NCI-H1436 treated with DMSO at 0.1 percent for 48 hours (cell line): ENCODE results near the gene CALN1.
"Not testable (repeated sequence)": the region's sequence is repeated elsewhere in the genome, so short reads cannot be mapped to it uniquely, and the experiment has no call there.

Source experiments
- DNase-seq: peaks from one replicate; lab custom pipeline; 2025; lab: John Stamatoyannopoulos, UW

CALN1 gene

GRCh38 chr7:72097226-72097625 lies 314.9 kb downstream of the CALN1 start:
- no peak for DNase-seq

- no peak for DNase-seq
Measured at GRCh38 chr7:72092769-72093168, 319.4 kb downstream of the CALN1 start.

- no peak for DNase-seq
Measured at GRCh38 chr7:72087926-72088325, 324.2 kb downstream of the CALN1 start.

- no peak for DNase-seq
Measured at GRCh38 chr7:72080865-72081510, 331.1 kb downstream of the CALN1 start.

GRCh38 chr7:72080341-72080766 lies 331.8 kb downstream of the CALN1 start:
- DNase-seq: no peak

GRCh38 chr7:72078856-72079255 lies 333.3 kb downstream of the CALN1 start:
- no peak for DNase-seq

GRCh38 chr7:72078301-72078700 lies 333.8 kb downstream of the CALN1 start:
- no peak for DNase-seq

GRCh38 chr7:72077786-72078185 lies 334.4 kb downstream of the CALN1 start:
- DNase-seq: no peak

GRCh38 chr7:72072901-72073300 lies 339.2 kb downstream of the CALN1 start:
- DNase-seq: no peak

GRCh38 chr7:72069263-72069662 lies 342.9 kb downstream of the CALN1 start:
- DNase-seq: no peak

GRCh38 chr7:72065764-72066163 lies 346.4 kb downstream of the CALN1 start:
- not testable (repeated sequence) for DNase-seq

GRCh38 chr7:72064916-72065315 lies 347.2 kb downstream of the CALN1 start:
- no peak for DNase-seq

GRCh38 chr7:72063330-72063729 lies 348.8 kb downstream of the CALN1 start:
- DNase-seq: no peak

GRCh38 chr7:72062666-72063065 lies 349.5 kb downstream of the CALN1 start:
- DNase-seq: no peak

- no peak for DNase-seq
Measured at GRCh38 chr7:72059925-72060324, 352.2 kb downstream of the CALN1 start.

GRCh38 chr7:72058579-72058978 lies 353.6 kb downstream of the CALN1 start:
- no peak for DNase-seq

- no peak for DNase-seq
Measured at GRCh38 chr7:72057796-72058195, 354.3 kb downstream of the CALN1 start.

GRCh38 chr7:72057231-72057630 lies 354.9 kb downstream of the CALN1 start:
- no peak for DNase-seq

- no peak for DNase-seq
Measured at GRCh38 chr7:72055426-72055825, 356.7 kb downstream of the CALN1 start.

GRCh38 chr7:72053292-72053691 lies 358.8 kb downstream of the CALN1 start:
- DNase-seq: no peak

GRCh38 chr7:72048420-72048819 lies 363.7 kb downstream of the CALN1 start:
- DNase-seq: no peak

- DNase-seq: no peak
Measured at GRCh38 chr7:72042855-72043254, 369.3 kb downstream of the CALN1 start.

GRCh38 chr7:72040641-72041040 lies 371.5 kb downstream of the CALN1 start:
- no peak for DNase-seq

- DNase-seq: no peak
Measured at GRCh38 chr7:72039460-72039859, 372.7 kb downstream of the CALN1 start.
